Activated CD8-positive, alpha-beta memory T cell treated with anti-CD3 and anti-CD28 coated beads, Interleukin-2, amount 50 U/mL, for 24 hours (primary cell): ENCODE measurements around the gene GSTM1.
"Not testable (repeated sequence)": the region's sequence is repeated elsewhere in the genome, so short reads cannot be mapped to it uniquely, and the experiment has no call there.

Source experiments
- DNase-seq: peaks from one replicate; pipeline ENCODE4 v3.0.0-alpha.2; 2020; ENCODE audit errors: extremely low read depth

Gene GSTM1

DNA sequence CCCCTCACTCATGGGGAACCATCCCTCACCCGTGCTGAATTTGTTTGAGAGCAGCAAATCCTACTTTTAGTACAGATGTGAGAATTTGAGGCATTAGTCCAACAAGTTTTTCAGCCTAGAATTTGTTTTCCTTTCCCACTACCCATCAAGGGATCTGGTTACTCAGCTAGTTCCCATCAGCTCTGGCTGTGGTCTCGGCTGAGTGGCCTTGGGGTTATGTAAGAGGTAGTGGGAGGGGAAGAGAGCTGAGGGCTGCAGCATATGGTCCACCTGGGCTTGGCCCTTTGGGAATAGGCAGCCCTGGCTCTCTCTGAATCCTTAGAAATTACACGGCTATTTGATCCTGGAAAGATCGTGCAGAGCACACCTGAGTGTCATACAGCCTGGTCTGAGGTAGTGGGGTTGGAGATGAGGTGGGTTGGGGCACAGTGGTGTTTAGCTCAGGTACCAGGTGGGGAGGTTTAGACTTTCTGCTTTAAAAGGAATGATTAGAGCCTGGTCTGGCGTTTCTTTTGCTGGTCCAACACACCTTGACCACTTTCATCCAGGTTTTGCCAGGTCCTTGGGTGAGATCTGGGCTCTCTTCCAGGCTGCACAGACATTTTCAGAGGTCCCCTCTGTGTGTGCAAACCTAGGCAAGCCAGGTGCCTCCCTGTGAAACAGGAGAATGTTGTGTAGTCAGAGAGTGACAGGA, 27.5 kb upstream of the GSTM1 start:
- no peak for DNase-seq

DNA sequence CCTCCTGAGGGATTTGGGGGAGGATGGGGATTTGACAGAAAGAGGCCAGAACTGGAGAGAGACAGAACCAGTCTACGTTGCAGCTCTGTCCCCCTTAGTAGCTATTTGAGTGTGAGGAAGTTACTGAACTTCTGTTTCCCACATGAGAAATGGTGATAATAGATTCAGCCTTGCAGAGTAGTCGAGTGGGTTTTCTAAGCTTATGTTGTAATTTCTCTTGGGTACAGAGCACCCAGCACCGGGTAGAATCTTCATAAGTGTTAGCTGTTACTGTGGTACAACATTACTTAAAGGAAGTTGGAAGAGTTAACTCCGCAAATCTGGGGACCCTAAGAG, 27.0 kb upstream of the GSTM1 start:
- DNase-seq = not testable (repeated sequence)

- DNase-seq = no peak
These were observed 26.2 kb upstream of the GSTM1 start for GRCh38 chr1:109661391-109661790.

DNA sequence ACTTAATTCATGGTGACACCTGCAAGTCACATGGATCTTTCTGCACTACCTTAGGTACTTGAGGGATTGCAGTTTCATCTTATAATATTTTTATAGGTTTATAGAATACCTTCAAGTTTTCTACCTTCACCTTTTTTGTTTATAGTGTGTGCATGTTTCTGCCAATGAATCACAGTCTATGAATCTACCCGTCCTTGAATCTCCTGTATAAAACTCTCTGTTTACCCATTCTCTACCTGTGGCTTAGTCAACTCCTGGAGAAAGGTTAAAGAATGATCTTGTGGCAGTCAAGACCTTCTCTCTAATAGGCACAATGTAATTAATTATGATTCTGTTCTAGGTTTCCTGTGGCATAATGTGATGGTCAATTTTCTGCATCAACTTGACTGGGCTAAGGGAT, 22.9 kb upstream of the GSTM1 start:
- no peak for DNase-seq

DNA sequence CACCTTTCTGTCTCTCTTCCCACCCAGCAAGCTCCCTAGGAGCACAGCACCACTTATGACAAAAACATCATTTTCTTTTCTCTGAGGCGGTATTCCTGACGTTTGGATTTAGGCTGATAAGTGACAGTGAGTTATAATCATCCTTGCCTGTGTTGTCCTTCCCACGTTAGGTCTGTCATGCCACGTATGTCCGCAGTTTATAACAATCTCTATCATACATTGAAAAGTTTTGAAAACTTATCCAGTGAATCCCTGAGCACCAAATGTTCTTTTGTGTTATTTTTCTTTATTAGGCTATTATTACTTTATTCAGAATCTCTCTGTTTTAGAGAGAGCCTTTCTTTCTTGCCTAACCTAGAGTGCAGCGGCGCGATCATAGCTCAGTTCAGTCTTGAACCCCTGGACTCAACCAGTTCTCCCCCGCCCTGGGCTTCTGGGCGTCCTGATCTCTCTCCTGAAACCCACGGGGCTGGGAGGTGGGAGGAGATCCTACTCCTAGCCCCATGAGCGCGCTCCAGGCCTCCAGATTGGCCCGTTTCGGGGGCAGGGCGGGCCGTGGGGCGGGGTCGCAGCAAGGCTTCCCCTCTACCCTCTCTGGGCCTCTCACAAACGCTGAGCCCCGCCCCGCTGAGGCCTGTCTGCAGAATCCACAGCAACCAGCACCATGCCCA, 20.0 kb upstream of the GSTM1 start, which contains the start of gene GSTM2:
Gene GSTM2, plus strand, starts transcription at position 606 of the 671 bp plus-strand sequence. Its CDS starts 59 bp downstream, at position 665.
- DNase-seq = peak; percentile 42

- no peak for DNase-seq
These were observed 19.4 kb upstream of the GSTM1 start for GRCh38 chr1:109668123-109668775.

DNA sequence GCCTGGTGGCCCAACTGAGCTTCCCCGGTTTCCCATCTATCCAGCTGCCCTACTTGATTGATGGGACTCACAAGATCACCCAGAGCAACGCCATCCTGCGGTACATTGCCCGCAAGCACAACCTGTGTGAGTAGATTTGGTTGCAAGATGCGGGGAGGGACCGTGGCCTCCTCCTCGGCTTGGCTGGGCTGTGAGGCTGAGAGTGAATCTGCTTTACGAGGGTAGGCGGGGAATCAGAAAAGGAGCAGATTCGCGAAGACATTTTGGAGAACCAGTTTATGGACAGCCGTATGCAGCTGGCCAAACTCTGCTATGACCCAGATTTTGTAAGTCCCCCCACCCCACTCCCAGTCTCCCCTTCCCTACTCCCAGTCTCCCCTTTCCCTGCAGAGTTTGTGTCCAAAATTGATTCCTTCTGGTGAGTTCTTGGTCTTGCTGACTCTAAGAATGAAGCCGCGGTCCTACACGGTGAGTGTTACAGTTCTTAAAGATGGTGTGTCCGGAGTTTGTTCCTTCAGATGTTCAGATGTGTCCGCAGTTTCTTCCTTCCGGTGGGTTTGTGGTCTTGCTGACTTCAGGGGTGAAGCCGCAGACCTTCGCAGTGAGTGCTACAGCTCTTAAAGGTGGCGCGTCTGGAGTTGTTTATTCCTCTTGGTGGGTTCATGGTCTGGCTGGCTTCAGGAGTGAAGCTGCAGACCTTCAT, 18.2 kb upstream of the GSTM1 start:
- no peak for DNase-seq

DNA sequence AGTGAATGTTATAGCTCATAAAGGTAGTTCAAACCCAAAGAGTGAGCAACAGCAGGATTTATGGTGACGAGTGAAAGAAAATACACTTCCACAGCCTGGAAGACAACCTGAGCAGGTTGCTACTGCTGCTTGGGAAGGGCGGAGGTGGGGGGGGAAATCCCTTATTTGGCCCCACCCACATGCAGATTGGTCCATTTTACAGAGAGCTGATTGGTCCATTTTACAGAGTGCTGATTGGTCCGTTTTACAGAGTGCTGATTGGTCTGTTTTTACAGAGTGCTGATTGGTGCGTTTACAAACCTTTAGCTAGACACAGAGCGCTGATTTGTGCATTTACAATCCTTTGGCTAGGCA, 17.7 kb upstream of the GSTM1 start:
- DNase-seq = not testable (repeated sequence)

DNA sequence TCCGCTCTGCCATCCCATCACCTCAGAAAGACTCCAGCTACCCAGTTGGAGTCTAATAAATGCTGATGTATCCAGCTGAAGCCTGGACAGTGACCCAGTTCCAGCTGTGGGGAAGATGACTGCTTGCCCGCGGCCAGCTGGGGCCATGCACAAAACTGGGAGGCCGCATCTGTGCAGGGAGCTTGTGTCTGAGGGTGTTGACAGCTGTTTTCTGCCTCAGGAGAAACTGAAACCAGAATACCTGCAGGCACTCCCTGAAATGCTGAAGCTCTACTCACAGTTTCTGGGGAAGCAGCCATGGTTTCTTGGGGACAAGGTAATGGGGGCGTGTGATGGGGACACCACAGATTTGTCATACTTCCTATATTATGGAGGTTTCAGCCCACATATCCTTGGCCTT, 16.6 kb upstream of the GSTM1 start:
- no peak for DNase-seq

GRCh38 chr1:109673861-109674260, 13.8 kb upstream of the GSTM1 start:
- DNase-seq = not testable (repeated sequence)

DNA sequence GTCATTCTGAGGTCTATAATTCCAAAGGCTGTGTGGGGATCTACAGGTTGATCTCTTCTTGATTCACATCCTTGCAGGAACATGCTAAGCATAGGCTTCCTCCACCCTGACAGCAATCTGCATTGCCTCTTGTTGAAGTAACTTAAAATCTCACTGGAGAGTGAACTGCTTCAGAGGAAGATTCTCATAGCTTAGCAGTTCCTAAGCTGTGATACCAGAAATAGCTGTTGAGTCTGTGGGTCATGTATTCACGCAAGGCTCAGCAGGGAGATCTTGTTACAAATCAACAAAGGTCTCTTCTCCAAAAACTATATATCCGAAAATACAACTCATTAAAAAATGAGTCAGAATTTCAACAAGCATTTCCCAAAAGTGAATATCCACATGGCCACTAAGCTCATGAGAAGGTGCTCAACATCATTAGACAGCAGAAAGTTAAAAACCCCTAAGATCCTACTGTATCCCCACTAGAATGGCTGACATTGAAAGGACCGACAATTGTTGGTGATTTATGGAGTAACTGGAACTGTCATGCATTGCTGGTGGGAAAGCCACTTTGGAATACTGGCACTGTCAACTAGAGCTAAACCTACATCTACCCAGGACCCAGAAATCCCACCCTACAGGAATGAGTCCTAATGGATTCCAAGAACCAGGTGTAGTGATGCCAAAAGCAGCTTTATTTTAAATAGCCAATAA, 10.8 kb upstream of the GSTM1 start:
- not testable (repeated sequence) for DNase-seq

DNA sequence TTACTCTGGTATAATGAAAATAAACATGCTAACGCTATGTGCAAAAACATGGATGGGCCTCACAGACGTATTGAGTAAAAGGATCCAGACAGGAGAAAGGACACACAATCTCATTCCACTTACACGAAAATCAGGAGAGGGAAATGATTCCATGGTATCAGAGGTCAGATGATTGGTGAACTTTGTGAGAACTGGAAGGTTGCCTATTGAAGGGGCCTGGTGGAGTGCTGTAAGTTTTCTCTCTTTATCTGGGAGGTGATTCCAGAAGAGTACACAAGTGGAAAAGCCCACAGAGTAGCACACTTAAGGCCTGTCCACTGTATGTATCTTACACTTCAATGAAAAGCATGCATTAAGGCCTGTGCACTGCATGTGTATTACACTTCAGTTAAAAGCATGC, 10.2 kb upstream of the GSTM1 start:
- DNase-seq = no peak

DNA sequence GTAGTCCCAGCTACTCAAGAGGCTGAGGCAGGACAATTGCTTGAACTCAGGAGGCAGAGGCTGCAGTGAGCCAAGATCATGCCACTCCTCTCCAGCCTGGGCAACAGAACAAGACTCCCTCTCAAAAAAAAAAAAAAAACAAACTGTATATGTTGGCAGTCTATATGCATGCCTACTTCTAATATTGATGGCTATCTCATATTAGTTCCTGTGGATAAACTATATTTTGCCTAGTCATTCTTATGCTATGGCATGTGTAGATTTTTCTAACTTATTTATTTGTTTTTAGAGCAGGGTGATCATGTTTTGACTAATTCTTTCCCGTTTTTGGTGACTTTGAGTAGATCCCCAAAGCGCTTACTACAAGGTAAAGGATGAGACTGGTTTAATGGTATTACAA, 9.0 kb upstream of the GSTM1 start:
- not testable (repeated sequence) for DNase-seq

DNA sequence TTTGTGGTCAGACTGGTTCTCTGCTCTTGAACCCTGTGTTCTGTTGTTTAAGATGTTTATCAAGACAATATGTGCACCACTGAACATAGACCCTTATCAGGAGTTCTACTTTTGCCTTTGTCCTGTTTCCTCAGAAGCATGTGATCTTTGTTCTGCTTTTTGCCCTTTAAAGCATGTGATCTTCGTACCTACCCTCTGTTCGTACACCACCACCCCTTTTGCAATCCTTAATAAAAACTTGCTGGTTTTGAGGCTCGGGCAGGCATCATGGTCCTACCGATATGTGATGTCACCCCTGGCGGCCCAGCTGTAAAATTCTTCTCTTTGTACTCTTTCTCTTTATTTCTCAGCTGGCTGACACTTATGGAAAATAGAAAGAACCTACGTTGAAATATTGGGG, 2.8 kb upstream of the GSTM1 start:
- not testable (repeated sequence) for DNase-seq

- DNase-seq = not testable (repeated sequence)
These were observed 2.2 kb upstream of the GSTM1 start for GRCh38 chr1:109685399-109685798.

GRCh38 chr1:109685890-109686289, 1.7 kb upstream of the GSTM1 start:
- DNase-seq = not testable (repeated sequence)

DNA sequence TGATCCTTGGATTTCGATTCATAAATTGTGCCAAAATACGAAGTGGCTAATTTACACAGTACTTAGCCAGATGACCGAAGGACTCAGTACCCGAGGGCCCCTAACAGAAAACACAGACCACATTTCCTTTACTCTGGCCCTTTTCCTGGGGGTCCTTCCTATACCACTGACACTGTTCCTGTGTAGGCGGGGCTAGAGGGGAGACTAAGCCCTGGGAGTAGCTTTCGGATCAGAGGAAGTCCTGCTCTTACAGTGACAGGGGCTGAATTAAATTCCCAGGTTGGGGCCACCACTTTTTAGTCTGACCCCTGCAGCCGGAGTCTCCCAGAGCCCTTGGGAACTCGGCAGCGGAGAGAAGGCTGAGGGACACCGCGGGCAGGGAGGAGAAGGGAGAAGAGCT, 508 bp upstream of the GSTM1 start:
- not testable (repeated sequence) for DNase-seq

GRCh38 chr1:109689844-109690405, 2.3 kb downstream of the GSTM1 start:
- DNase-seq = no peak

- no peak for DNase-seq
These were observed 4.1 kb downstream of the GSTM1 start for GRCh38 chr1:109691759-109692158.

DNA sequence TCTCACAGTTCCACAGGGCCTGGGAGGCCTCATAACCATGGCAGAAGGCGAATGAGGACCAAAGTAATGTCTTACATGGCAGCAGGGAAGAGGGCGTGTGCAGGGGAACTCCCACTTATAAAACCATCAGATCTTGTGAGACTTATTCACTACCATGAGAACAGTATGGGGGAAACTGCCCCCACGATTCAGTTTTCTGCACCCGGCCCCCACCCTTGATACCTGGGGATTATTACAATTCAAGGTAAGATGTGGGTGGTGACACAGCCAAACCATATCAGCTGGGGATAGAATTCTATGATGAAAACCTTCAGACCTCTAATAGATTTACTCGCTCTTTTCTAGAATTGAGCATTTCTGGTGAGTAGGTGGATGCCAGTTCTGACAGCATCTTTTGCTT, 6.8 kb downstream of the GSTM1 start:
- not testable (repeated sequence) for DNase-seq

- DNase-seq = not testable (repeated sequence)
These were observed 7.5 kb downstream of the GSTM1 start for GRCh38 chr1:109695138-109695537.
